ENCODE measurements around the gene ZNF3. TPM values are rescaled to one million over a fixed set of nuclear protein-coding genes. Genes with fewer than 3 reads are reported as not detected.

The ZNF3 gene
- polyA plus RNA-seq, 4 donors, result 20.3 to 55.2 (median 27.2) TPM

- FAIRE-seq (no peak), DNase-seq (no peak)
- H3K9me3 ChIP-seq (ENCODE audit: control insufficient read depth in 2 of 2, insufficient read depth in 1 of 2, low read depth in 1 of 2, low read length in 1 of 2), result no peaks in the 10 kb centered on the region
- no peaks in the 10 kb centered on the region for H3K27me3 ChIP-seq (ENCODE audit: control insufficient read depth in 3 of 3, insufficient read depth in 3 of 3, low read length in 3 of 3)
- 17 to 20% (median 19%) methylated on average over 18 of the region's 18 CpGs for WGBS, 3 donors
- H3K4me3 ChIP-seq (ENCODE audit: low read depth in 1 of 3, low read length in 3 of 3), result peak overlapping the region; percentile 55 to 68 (median 61)
- peaks cover 2 to 17% (median 6%) of the 10 kb centered on the region in 3 donors for H3K4me1 ChIP-seq (ENCODE audit: control insufficient read depth in 3 of 3, insufficient read depth in 2 of 3, low read depth in 1 of 3, low read length in 2 of 3)
- peaks cover 0 to 23% (median 0%) of the 10 kb centered on the region in 3 donors for H3K36me3 ChIP-seq (ENCODE audit: control insufficient read depth in 3 of 3, insufficient read depth in 2 of 3, low read depth in 1 of 3, low read length in 3 of 3)
- peak overlapping the region in 1 of 3 donors; percentile 91 for H3K27ac ChIP-seq (ENCODE audit: low read depth in 1 of 3, low read length in 2 of 3)
Observed at GRCh38 chr7:100118388-100119071, 37.0 kb upstream of the ZNF3 start.

DNA sequence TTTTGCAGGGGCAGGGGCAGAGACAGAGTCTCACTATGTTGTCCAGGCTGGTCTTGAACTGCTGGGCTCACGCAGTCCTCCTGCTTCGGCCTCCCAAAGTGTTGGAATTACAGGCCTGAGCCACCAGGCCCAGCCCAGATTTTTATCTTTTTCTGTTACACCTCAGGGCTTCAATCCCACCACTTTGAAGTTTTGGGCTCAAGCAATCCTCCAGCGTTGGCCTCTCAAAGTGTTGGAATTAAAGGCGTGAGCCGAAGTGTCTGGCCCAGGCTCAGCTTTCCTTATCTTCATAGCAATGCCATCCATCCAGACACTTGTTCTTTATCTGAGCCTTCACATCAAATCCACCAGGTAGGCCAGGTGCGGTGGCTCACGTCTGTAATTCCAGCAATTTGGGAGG lies 33.5 kb upstream of the ZNF3 start:
- Histone ChIP-seq H3K27ac (ENCODE audit: low read depth in 1 of 3, low read length in 2 of 3) (no peak overlapping the region), H3K9me3 (ENCODE audit: control insufficient read depth in 2 of 2, insufficient read depth in 1 of 2, low read depth in 1 of 2, low read length in 1 of 2) (no peaks in the 10 kb centered on the region), H3K36me3 (ENCODE audit: control insufficient read depth in 3 of 3, insufficient read depth in 2 of 3, low read depth in 1 of 3, low read length in 3 of 3) (peaks cover 4 to 50% (median 5%) of the 10 kb centered on the region in 3 donors), H3K4me3 (ENCODE audit: low read depth in 1 of 3, low read length in 3 of 3) (no peak overlapping the region), H3K27me3 (ENCODE audit: control insufficient read depth in 3 of 3, insufficient read depth in 3 of 3, low read length in 3 of 3) (no peaks in the 10 kb centered on the region), H3K4me1 (ENCODE audit: control insufficient read depth in 3 of 3, insufficient read depth in 2 of 3, low read depth in 1 of 3, low read length in 2 of 3) (peaks cover under 1 to 9% (median 2%) of the 10 kb centered on the region in 3 donors)
- FAIRE-seq (no peak), DNase-seq (no peak)
- WGBS, 3 donors, result 85 to 90% (median 88%) methylated on average over 7 of the region's 7 CpGs

- FAIRE-seq (no peak), DNase-seq (no peak)
- 85 to 86% (median 85%) methylated on average over 9 to 13 of the region's 13 CpGs for WGBS, 3 donors
- Histone ChIP-seq H3K27me3 (ENCODE audit: control insufficient read depth in 3 of 3, insufficient read depth in 3 of 3, low read length in 3 of 3) (no peaks in the 10 kb centered on the region), H3K4me1 (ENCODE audit: control insufficient read depth in 3 of 3, insufficient read depth in 2 of 3, low read depth in 1 of 3, low read length in 2 of 3) (no peaks in the 10 kb centered on the region), H3K9me3 (ENCODE audit: control insufficient read depth in 2 of 2, insufficient read depth in 1 of 2, low read depth in 1 of 2, low read length in 1 of 2) (no peaks in the 10 kb centered on the region), H3K4me3 (ENCODE audit: low read depth in 1 of 3, low read length in 3 of 3) (no peak overlapping the region), H3K27ac (ENCODE audit: low read depth in 1 of 3, low read length in 2 of 3) (no peak overlapping the region), H3K36me3 (ENCODE audit: control insufficient read depth in 3 of 3, insufficient read depth in 2 of 3, low read depth in 1 of 3, low read length in 3 of 3) (peaks cover 4 to 79% (median 10%) of the 10 kb centered on the region in 3 donors)
Observed at GRCh38 chr7:100111914-100112313, 30.4 kb upstream of the ZNF3 start.

GRCh38 chr7:100111156-100111555 lies 29.6 kb upstream of the ZNF3 start:
- H3K4me3 ChIP-seq (ENCODE audit: low read depth in 1 of 3, low read length in 3 of 3), result no peak overlapping the region
- H3K27me3 ChIP-seq (ENCODE audit: control insufficient read depth in 3 of 3, insufficient read depth in 3 of 3, low read length in 3 of 3), result no peaks in the 10 kb centered on the region
- H3K9me3 ChIP-seq (ENCODE audit: control insufficient read depth in 2 of 2, insufficient read depth in 1 of 2, low read depth in 1 of 2, low read length in 1 of 2), result no peaks in the 10 kb centered on the region
- 88 to 94% (median 89%) methylated on average over 7 of the region's 7 CpGs for WGBS, 3 donors
- no peak overlapping the region for H3K27ac ChIP-seq (ENCODE audit: low read depth in 1 of 3, low read length in 2 of 3)
- FAIRE-seq, result no peak
- H3K36me3 ChIP-seq (ENCODE audit: control insufficient read depth in 3 of 3, insufficient read depth in 2 of 3, low read depth in 1 of 3, low read length in 3 of 3), result peaks cover 6 to 86% (median 10%) of the 10 kb centered on the region in 3 donors
- no peak for DNase-seq
- no peaks in the 10 kb centered on the region for H3K4me1 ChIP-seq (ENCODE audit: control insufficient read depth in 3 of 3, insufficient read depth in 2 of 3, low read depth in 1 of 3, low read length in 2 of 3)

DNA sequence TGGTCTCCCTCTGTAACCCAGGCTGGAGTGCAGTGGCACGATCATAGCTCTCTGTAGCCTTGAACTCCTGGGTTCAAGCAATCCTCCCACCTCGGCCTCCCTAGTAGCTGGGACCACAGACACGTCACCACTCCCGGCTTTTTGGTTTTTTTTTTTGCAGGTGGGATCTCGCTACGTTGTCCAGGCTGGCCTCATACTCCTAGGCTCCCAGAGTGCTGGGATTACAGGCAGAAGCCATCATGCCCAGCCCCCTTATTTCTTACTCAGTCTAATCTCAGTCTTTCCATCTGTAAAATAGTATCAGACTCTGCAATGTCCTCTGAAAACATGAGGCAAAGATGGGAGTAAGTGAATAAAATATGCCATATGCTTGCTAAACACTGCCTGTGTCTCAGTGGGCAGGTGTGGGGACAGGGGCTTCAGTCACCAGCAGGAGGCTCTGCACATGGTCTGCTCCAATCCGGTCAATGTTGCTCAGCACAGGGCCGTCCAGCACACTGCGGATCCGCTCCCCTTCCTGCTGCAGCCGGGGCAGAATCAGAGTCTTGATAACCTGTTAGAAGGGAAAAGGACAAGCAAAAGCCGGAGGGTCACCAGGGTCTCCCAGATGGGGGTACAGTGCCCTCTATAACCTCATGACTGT lies 28.1 kb upstream of the ZNF3 start:
- Histone ChIP-seq H3K4me1 (ENCODE audit: control insufficient read depth in 3 of 3, insufficient read depth in 2 of 3, low read depth in 1 of 3, low read length in 2 of 3) (no peaks in the 10 kb centered on the region), H3K27me3 (ENCODE audit: control insufficient read depth in 3 of 3, insufficient read depth in 3 of 3, low read length in 3 of 3) (no peaks in the 10 kb centered on the region), H3K4me3 (ENCODE audit: low read depth in 1 of 3, low read length in 3 of 3) (no peak overlapping the region), H3K27ac (ENCODE audit: low read depth in 1 of 3, low read length in 2 of 3) (no peak overlapping the region), H3K36me3 (ENCODE audit: control insufficient read depth in 3 of 3, insufficient read depth in 2 of 3, low read depth in 1 of 3, low read length in 3 of 3) (peaks cover 6 to 94% (median 10%) of the 10 kb centered on the region in 3 donors), H3K9me3 (ENCODE audit: control insufficient read depth in 2 of 2, insufficient read depth in 1 of 2, low read depth in 1 of 2, low read length in 1 of 2) (no peaks in the 10 kb centered on the region)
- FAIRE-seq, result no peak
- DNase-seq, result no peak
- 83 to 93% (median 91%) methylated on average over 11 to 12 of the region's 12 CpGs for WGBS, 3 donors

- peaks cover 6 to 93% (median 10%) of the 10 kb centered on the region in 3 donors for H3K36me3 ChIP-seq (ENCODE audit: control insufficient read depth in 3 of 3, insufficient read depth in 2 of 3, low read depth in 1 of 3, low read length in 3 of 3)
- 80 to 90% (median 86%) methylated on average over 11 of the region's 11 CpGs for WGBS, 3 donors
- H3K4me3 ChIP-seq (ENCODE audit: low read depth in 1 of 3, low read length in 3 of 3), result no peak overlapping the region
- no peak overlapping the region for H3K27ac ChIP-seq (ENCODE audit: low read depth in 1 of 3, low read length in 2 of 3)
- H3K4me1 ChIP-seq (ENCODE audit: control insufficient read depth in 3 of 3, insufficient read depth in 2 of 3, low read depth in 1 of 3, low read length in 2 of 3), result no peaks in the 10 kb centered on the region
- no peaks in the 10 kb centered on the region for H3K9me3 ChIP-seq (ENCODE audit: control insufficient read depth in 2 of 2, insufficient read depth in 1 of 2, low read depth in 1 of 2, low read length in 1 of 2)
- H3K27me3 ChIP-seq (ENCODE audit: control insufficient read depth in 3 of 3, insufficient read depth in 3 of 3, low read length in 3 of 3), result no peaks in the 10 kb centered on the region
- FAIRE-seq (no peak), DNase-seq (no peak)
Observed at GRCh38 chr7:100107890-100108289, 26.4 kb upstream of the ZNF3 start.

DNA sequence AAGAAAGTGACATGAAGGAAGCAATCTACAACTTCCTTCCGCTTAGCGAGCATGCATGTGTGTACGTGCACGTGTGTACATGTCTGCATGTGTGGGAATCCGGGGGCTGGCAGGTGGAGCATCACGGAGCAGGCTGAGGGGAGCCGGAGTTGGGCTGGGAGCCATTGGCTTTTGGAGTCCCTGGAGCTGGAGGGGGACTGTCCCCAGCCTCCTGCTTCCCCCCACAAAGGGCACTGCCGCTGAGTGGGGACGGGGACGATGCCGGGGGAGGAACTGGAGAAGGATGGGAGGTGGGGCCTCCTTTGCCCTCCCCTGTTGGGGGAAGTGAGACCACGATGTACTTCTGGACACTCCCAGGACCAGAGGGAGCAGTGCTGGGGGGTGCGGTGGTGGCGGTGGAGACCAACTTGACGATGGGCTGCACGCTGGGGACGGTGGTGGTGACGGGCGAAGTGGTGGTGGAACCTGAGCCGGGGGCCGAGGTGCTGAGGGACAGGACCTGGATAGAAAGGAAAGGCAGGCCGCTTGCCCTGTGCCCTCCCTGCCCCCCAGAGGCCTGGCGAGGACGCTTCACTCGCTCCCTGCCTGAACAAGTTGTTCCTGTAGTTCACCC lies 25.7 kb upstream of the ZNF3 start:
- no peaks in the 10 kb centered on the region for H3K27me3 ChIP-seq (ENCODE audit: control insufficient read depth in 3 of 3, insufficient read depth in 3 of 3, low read length in 3 of 3)
- H3K36me3 ChIP-seq (ENCODE audit: control insufficient read depth in 3 of 3, insufficient read depth in 2 of 3, low read depth in 1 of 3, low read length in 3 of 3), result peaks cover 6 to 91% (median 10%) of the 10 kb centered on the region in 3 donors
- WGBS, 3 donors, result 83 to 89% (median 86%) methylated on average over 19 to 25 of the region's 25 CpGs
- H3K4me3 ChIP-seq (ENCODE audit: low read depth in 1 of 3, low read length in 3 of 3), result no peak overlapping the region
- H3K4me1 ChIP-seq (ENCODE audit: control insufficient read depth in 3 of 3, insufficient read depth in 2 of 3, low read depth in 1 of 3, low read length in 2 of 3), result peaks cover 0 to 3% (median 3%) of the 10 kb centered on the region in 3 donors
- FAIRE-seq, result no peak
- H3K9me3 ChIP-seq (ENCODE audit: control insufficient read depth in 2 of 2, insufficient read depth in 1 of 2, low read depth in 1 of 2, low read length in 1 of 2), result no peaks in the 10 kb centered on the region
- DNase-seq, result no peak
- H3K27ac ChIP-seq (ENCODE audit: low read depth in 1 of 3, low read length in 2 of 3), result no peak overlapping the region

DNA sequence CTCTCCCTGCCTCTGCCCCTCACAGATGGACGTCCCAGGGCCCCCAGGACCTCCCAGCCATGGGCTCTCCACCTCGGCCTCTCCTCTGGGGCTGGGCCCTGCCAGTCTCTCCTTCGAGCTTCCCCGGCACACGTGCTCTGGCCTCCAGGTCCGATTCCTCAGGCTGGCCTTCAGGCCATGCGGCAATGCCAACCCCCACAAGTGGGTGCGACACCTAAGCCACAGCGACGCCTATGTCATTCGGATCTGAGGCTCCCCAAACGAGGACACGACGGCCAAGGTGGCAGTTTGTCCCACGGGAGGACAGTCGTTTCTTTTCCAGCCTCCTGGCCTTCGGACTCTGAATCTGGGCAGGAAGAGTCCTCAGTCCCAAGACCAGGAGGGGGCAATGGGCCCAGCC lies 25.1 kb upstream of the ZNF3 start:
- 78 to 80% (median 80%) methylated on average over 17 of the region's 17 CpGs for WGBS, 3 donors
- Histone ChIP-seq H3K4me3 (ENCODE audit: low read depth in 1 of 3, low read length in 3 of 3) (no peak overlapping the region), H3K27ac (ENCODE audit: low read depth in 1 of 3, low read length in 2 of 3) (no peak overlapping the region), H3K4me1 (ENCODE audit: control insufficient read depth in 3 of 3, insufficient read depth in 2 of 3, low read depth in 1 of 3, low read length in 2 of 3) (peaks cover 0 to 3% (median 3%) of the 10 kb centered on the region in 3 donors), H3K27me3 (ENCODE audit: control insufficient read depth in 3 of 3, insufficient read depth in 3 of 3, low read length in 3 of 3) (no peaks in the 10 kb centered on the region), H3K9me3 (ENCODE audit: control insufficient read depth in 2 of 2, insufficient read depth in 1 of 2, low read depth in 1 of 2, low read length in 1 of 2) (no peaks in the 10 kb centered on the region), H3K36me3 (ENCODE audit: control insufficient read depth in 3 of 3, insufficient read depth in 2 of 3, low read depth in 1 of 3, low read length in 3 of 3) (peaks cover 4 to 85% (median 5%) of the 10 kb centered on the region in 3 donors)
- FAIRE-seq (no peak), DNase-seq (no peak)
